DMS 273 (cell line): ENCODE data around the gene SCIN.
"Not testable (repeated sequence)": the region's sequence is repeated elsewhere in the genome, so short reads cannot be mapped to it uniquely, and the experiment has no call there.

Experiments
- DNase-seq: peaks from one replicate; lab custom pipeline; 2025; ENCODE audit not compliant: unreplicated experiment; lab: John Stamatoyannopoulos, UW

SCIN gene

GRCh38 chr7:12645212-12645611 is 74.7 kb downstream of the SCIN start:
- not testable (repeated sequence) for DNase-seq

GRCh38 chr7:12646139-12646538 is 75.6 kb downstream of the SCIN start:
- no peak for DNase-seq

GRCh38 chr7:12647364-12648219 is 77.1 kb downstream of the SCIN start:
- DNase-seq, result no peak

GRCh38 chr7:12648704-12649261 is 78.3 kb downstream of the SCIN start:
- no peak for DNase-seq

- no peak for DNase-seq
These were observed 78.8 kb downstream of the SCIN start for GRCh38 chr7:12649348-12649747.

GRCh38 chr7:12650080-12650479 is 79.6 kb downstream of the SCIN start:
- no peak for DNase-seq

- no peak for DNase-seq
These were observed 82.6 kb downstream of the SCIN start for GRCh38 chr7:12653110-12653509.

- DNase-seq, result peak; percentile 27
These were observed 83.0 kb downstream of the SCIN start for GRCh38 chr7:12653518-12653917.

GRCh38 chr7:12655161-12655560 is 84.6 kb downstream of the SCIN start:
- no peak for DNase-seq

GRCh38 chr7:12660423-12660822 is 89.9 kb downstream of the SCIN start:
- DNase-seq, result not testable (repeated sequence)

GRCh38 chr7:12660986-12661385 is 90.5 kb downstream of the SCIN start:
- DNase-seq, result not testable (repeated sequence)

GRCh38 chr7:12661581-12661980 is 91.1 kb downstream of the SCIN start:
- no peak for DNase-seq

GRCh38 chr7:12670000-12670729 is 99.6 kb downstream of the SCIN start:
- no peak for DNase-seq

GRCh38 chr7:12670743-12671520 is 100.4 kb downstream of the SCIN start:
- no peak for DNase-seq

- DNase-seq, result not testable (repeated sequence)
These were observed 102.9 kb downstream of the SCIN start for GRCh38 chr7:12673436-12673835.

GRCh38 chr7:12674053-12674452 is 103.5 kb downstream of the SCIN start:
- DNase-seq, result no peak

GRCh38 chr7:12674861-12675260 is 104.3 kb downstream of the SCIN start:
- DNase-seq, result peak; percentile 41

- DNase-seq, result peak; percentile 50
These were observed 113.4 kb downstream of the SCIN start for GRCh38 chr7:12683678-12684585.

- DNase-seq, result no peak
These were observed 114.2 kb downstream of the SCIN start for GRCh38 chr7:12684733-12685132.

GRCh38 chr7:12685550-12685949 is 115.0 kb downstream of the SCIN start:
- peak; percentile 47 for DNase-seq
